Epithelial cell of prostate (primary cell): ENCODE measurements around the gene XXYLT1.

Experiments
- DNase-seq: peaks from one replicate; pipeline ENCODE4 v3.0.0-alpha.2; 2011; ENCODE audit warnings: low read depth, low spot score
- H3K27ac ChIP-seq: fragments of 450-650 bp; 2 replicates; pipeline ENCODE4 v1.5.1; 2017; ENCODE audit warnings: mild to moderate bottlenecking

The XXYLT1 gene

DNA sequence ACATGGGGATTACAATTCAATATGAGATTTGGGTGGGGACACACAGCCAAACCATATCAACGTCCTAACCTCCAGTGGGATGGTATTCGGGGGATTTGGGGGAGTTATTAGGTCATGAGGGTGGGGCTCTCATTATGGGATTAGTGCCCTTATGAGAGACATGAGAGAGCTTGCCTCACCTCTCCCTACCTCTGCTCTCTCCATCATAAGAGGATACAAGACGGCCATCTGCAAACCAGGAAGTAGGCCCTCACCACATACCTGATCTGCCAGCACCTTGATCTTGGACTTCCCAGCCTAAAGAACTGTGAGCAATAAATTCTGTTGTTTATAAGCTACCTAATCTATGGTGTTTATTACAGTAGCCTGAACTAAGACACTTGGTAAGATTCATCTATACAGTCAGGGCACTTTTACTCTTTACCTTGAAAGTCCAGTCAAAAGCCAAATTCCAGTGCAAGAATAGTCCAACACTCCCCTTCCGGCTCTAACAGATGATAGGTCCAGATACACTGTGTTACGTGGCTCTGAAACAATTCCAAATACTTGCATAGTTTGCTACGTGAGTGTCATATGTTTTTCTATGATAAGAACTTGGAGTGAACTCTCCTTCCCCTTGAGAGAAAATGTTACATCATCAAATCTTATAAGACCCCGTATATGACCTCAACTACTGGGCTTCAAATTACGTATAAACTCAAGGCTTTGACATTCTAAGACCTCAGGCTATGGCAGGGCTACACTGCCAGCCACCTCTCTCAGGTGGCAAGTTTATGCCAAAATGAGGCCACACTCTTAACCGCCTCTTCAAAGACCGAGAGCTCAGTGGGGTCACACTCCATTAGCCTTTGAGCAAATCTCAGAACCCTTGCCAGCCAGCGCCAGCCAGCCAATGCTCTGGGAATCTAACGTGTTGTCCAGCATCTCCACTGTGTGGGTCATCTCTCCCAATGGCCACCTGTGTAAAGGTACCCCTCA, 129.9 kb downstream of the XXYLT1 start:
- no peak for DNase-seq
- H3K27ac ChIP-seq = no peak overlapping the region

DNA sequence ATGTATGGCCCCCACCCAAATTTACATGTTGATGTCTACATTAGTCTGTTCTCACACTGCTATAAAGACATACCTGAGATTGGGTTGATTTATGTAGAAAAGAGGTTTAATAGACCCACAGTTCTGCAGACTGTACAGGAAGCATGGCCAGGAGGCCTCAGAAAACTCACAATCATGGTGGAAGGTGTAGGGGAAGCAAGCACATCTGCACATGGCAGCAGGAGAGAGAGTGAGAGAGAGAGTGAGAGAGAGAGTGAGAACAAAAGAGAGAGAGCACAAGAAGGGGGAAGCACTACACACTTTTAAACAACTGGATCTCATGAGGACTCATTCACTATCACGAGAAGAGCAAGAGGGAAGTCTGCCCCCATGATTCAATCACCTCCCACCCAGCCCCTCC, 130.5 kb downstream of the XXYLT1 start:
- DNase-seq = no peak
- no peak overlapping the region for H3K27ac ChIP-seq

DNA sequence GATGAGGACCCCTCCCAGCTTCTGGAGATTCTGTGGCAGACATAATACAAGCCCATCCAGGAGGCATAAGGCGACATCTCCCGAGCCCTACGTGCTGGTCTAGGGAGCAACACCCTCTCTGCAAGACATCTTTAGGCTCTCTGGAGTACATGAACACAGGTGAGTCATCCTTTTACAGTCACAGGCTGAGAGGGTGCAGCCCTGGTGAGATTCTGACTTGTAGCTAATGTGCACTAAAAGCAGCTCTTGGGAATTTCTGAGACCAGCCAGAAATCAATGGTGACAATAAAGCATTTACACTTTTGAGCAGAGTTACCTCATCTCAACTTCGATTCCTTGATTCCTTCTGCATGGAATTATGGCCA, 131.1 kb downstream of the XXYLT1 start:
- peak; percentile 41 for DNase-seq
- no peak overlapping the region for H3K27ac ChIP-seq

DNA sequence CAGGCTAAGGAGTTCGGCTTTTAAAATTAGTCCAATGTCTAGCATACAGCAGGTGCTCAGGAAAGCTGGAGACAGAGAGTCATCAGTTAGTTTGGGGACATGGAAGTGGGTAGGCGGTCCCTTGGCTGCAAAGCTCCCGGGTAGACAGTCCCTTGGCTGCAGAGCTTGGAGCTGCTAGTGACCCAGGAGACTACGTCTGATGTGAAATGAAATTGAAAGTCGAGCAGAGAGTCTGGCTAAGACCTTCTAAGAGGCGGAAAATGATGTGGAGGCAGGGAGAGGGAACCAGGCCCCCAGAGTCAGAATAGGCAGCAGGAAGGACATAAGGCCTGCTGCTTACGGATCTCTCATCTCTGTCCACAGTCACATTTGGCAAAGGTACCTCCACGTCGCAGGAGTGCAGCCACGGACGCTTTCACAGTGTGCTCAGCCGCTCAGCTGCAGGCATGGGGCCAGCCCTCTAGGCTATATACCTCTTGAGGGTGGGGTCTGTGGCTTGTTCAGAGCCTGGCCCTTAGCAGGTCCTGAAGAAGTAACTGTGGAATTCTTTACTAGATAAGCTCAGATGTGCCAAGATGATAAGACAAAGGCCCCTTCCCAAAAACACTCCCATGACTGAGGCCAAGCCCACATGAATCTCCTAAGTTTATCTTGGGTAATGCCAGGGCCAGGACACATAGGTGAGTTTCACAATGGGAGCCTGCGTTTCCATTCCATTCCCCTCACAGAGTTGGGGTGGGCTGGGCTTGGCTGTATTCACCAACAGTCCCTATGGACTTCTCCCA, 131.7 kb downstream of the XXYLT1 start:
- H3K27ac ChIP-seq = no peak overlapping the region
- no peak for DNase-seq

DNA sequence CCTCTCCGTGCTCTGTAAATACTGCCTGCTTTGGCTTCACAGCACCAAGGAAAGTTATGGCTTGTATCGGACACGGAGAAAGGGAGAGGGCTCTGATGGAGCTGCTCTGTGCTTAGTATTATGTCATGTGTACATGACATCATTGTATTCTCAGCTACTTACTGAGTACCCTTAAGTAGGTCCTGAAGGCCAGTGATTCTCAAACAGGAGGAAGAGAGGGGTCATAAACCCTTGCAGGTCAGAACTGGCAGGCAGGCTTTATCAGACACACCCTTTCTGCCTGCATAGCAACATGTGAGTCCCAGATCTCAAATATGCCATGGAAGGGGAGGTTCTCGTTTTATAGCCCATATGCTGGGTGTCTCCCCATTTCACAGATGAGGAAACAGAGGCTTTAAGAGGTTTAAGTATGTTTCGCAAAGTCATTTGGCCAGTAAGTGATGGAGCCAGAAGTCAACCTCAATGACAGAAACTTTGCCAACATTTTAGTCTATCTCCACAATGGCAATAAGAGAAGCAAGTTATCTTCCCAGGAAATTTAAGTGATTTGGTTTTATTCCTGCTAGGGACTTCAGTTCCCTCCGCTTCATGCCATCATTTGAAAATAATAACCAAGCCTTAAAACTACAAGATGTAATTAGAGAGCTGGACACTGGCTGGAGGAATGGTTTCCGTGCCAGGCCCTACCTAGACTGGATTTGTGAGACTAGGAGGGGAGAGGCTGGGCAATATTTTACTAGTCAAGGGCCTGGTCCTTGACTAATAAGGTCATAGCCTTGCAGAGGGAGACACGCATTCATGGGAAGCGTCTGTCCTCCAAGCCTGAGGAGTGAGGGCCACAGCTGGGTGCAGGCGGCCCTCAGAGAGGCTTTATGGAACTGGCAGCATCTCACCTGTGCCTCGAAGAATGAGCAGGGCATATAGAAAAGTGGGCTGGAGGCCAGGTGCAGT, 133.0 kb downstream of the XXYLT1 start:
- no peak overlapping the region for H3K27ac ChIP-seq
- DNase-seq = no peak

DNA sequence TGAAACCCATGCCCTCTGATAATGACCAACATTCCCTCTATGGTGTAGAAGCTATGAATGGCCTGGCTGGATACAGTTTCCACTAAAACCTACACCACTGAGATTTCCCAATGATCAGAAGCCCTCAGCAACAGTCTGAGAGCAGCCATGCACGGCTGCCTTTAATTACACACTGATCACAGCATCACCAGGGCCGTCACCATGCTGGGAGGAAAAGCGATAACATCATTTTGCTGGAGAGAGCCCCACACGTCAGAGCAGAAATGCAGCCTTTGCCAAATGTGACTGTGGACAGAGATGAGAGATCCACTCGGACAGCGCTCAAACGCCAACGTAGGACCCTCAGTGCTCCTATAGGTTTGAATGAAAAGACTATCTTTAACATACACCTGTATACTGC, 135.0 kb downstream of the XXYLT1 start:
- H3K27ac ChIP-seq = no peak overlapping the region
- DNase-seq = no peak

DNA sequence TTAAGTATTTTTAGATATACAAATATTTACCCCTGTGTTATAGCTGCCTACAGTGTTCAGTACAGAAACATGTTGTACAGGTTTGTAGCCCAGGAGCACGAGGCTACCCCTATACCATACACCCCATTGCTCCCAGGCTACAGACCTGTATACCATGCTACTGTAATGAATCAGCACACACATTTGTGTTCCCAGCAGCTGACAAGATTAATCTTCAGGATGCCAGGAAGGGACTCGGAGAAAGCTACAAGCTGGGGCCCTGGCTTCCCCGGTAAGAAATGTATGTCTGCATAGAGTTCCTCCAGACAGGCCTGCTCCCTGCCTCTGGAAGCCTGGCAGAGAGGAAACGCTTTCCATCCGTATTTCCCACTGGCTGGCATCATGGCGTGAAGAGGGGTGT, 136.5 kb downstream of the XXYLT1 start:
- DNase-seq = no peak
- H3K27ac ChIP-seq = no peak overlapping the region

DNA sequence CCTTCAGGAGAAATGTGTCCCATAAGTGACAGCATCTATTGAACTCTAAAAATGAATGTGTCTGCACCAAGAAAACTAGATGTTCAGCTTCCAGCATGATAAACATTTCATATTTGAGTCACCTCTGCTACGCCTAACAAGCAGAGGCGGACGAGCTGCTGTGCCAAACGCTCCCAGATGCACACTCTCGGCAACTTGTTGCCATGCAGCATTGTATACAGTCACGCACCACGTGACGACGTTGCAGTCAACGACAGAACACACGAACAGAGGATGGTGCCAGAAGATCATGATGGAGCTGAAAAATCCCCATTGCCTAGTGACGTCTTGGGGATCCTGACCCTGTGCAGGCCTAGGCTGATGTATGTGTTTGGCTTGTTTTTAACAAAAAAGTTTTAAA, 137.5 kb downstream of the XXYLT1 start:
- no peak overlapping the region for H3K27ac ChIP-seq
- peak; percentile 83 for DNase-seq

DNA sequence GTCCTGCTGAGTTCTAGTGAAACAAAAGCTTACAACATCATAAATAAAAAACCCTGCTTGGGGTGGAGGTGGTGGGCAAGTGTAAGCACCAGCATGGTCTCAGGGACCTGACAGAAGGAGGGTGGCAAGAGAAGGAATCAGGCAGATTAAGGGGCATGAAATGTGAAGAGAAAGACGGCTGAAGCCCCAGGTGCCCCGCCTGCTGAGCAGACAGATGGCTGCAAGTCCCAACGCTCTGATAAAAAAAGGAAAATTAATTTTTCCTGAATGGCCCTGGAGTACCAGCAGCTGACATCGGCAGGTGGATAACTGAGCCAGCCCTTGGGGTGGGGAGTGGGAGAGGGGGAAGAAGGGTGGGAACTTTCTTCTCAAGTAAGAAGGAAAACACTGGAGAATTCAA, 137.9 kb downstream of the XXYLT1 start:
- H3K27ac ChIP-seq = no peak overlapping the region
- no peak for DNase-seq

DNA sequence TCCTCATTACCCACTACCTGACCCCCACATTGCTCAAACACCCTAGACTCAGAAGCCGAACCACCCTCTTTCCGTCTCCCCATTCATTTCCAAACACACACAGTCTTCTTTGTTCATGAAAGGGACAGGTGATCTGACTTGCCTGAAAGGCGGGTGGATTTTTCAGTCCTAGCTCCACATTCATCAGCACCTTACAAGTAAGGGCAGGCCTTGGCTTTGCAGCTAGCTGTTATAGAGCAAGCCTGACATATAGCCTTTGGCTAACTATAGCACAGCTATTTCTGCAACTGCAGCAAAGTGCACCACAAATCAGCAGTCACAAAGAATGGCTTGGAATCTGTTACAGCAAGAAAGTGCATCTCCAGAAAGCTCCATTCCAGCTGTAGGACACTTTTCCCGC, 139.8 kb downstream of the XXYLT1 start:
- H3K27ac ChIP-seq = peak overlapping the region; percentile 31
- peak; percentile 86 for DNase-seq

DNA sequence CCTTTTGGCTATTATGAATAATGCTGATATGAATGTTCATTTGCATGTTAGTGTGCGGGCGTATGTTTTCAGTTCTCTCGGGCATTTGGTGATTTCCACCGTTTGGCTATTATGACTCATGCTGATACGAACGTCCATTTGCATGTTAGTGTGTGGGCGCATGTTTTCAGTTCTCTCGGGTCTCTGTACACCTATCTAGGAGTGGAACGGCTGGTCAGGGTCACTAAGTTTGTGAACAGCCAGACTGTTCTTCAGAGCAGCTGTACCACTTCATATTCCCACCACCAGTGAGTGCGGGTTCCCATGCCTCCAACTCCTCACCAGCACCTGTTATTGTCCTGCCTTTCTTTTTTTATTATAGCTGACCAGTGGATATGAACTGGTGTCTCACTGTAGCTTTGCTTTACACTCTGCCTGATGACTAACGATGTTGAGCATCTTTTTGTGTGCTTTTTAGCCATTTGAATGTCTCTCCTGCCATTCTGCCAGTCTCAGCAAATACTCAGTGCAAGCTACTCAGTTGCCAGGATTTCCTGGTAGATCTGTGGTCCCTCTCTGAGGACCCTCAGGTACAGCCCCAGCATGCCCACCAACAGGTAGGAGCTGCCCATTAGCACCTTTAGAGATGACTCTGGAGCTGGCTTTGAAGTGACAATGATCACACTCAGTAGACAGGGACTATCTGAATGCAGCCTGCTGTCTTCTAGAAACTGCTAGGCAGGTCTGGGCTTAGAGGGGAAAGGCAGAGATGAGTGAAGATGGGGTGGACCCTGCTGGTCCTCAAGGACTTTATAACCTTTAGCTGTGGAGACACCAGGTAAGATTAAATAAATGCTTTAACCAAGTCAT, 141.1 kb downstream of the XXYLT1 start:
- no peak overlapping the region for H3K27ac ChIP-seq
- no peak for DNase-seq

DNA sequence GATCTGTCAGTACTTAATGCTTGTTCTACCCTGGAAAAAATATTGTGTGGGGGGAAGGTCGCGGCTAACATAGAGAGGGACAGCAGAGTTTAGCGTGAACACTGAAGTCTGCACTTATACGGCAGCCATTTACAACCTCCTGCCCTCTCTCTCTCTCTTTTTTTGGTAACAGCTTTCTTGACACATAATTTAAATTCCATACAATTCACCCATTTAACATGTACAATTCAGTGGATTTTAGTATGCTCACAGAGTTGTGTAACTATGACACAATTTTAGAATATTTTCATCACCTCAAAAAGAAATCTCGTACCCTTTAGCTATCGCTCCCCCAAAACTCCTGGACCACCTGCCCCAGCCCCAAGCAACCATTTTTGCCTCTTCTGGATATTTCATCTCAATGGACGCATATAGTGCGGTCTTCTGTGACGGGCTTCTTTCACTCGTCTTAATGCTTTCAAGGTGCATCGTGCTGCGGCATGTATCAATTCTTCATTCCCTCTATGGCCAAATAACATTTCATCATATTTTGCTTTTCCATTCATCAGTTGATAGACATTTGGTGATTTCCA, 141.8 kb downstream of the XXYLT1 start:
- no peak for DNase-seq
- no peak overlapping the region for H3K27ac ChIP-seq

DNA sequence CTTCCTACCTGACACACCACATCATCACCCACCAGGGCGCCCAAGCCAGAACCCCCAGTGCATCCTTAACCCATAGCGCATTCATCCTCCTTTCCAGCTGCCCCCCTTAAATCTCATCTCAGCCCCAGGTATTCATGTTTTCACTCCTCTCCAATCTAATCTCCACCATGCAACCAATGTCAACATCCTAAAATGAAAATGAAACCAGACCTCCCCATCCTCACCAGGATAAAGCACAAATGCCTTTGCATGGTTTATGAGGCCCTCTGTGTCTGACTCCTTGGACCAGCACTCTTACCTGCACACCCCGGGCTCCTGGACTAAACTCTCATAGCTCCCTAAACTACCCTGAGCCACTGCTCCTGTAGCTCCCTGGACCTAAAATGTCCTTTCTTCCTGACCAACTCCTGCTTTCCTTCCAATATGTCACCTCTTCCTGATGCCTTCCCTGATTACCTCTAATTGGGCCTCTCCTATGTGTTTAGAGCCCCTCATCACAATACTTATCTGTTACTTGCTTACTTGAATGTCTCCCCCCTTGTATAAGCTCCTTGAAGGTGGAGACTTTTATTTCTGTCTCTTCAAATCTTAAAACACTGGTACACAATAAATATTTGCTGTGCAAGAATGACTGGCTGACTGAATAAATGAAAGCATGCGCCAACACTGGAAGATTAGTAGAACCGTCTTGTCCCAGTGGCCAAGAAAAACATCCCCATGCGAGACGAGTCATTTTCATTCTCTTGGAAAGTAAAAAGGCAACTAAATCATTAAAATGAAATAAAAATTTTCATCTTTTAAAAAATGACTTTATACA, 142.5 kb downstream of the XXYLT1 start:
- no peak for DNase-seq
- H3K27ac ChIP-seq = no peak overlapping the region

DNA sequence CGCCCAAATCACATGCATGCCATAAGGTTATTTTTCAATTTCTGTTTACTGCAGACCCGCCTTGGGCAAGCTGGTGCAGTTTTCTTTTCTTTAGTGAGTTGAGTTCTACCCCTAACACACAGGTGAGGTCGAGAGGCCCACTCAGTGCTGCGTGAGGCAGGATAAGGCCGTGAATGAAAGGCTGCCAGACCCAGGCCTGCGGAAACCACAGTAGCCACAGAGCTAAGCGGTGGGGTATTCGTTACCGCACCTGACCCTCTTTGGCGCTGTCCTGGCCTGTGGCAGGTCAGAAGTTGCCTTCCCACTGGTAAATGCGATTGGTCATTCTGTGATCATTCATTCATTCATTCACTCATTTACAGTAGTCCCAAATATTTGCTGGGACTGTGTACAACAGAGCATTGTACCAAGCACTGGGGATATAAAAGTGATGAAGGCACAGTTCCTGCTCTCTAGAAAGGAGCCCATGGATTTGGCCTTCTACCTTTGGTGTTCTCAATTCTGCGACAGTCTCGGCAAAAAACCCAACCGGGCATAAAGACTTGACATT, 144.8 kb downstream of the XXYLT1 start:
- no peak for DNase-seq
- H3K27ac ChIP-seq = no peak overlapping the region

DNA sequence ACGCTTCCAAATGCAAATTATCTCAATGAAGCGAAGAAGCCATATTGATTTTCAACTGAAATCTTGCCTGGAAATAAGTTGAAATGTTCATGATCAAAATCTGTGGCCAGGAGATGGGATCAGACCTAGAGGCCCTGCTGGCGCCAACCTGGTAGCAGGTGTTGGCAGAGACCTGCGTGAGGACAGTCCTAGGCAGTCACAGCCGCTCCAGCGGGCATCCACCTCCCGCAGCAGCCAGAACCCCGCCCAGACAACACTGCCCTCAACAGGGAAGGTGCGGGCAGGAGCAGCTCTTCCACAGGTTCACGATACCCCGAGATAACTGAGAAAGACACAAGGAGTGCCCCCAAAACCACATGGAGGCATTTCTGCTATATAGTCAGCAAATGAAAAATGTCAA, 145.3 kb downstream of the XXYLT1 start:
- no peak overlapping the region for H3K27ac ChIP-seq
- no peak for DNase-seq

DNA sequence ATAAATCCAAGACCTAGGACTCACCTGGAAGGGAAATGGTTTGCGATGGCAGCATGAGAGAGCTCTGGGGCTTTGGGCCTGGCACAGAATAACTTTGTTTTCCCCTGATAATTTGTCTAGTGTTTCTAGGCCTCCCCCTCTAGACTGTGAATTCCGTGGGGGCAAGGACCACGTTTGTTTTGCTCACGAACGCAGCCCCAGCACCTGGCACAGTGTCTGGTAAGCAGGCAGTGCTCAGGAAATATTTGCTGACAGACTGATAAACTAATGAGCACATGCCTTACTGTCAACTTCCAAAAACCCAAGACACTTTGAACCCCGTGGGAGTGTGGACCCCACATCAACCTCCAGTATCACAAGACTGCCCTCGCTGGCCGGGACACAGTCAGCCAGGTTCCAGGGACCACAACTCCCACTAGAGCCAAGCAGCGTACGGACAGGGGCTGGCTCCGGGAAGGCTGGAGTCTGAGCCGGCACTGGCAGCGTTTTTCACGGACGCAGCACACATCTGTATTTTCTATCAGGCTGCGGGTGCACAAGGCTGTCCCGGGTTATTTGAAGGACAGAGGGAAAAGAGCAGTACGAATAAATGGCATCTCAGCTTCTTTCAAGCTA, 146.5 kb downstream of the XXYLT1 start:
- no peak overlapping the region for H3K27ac ChIP-seq
- DNase-seq = no peak

DNA sequence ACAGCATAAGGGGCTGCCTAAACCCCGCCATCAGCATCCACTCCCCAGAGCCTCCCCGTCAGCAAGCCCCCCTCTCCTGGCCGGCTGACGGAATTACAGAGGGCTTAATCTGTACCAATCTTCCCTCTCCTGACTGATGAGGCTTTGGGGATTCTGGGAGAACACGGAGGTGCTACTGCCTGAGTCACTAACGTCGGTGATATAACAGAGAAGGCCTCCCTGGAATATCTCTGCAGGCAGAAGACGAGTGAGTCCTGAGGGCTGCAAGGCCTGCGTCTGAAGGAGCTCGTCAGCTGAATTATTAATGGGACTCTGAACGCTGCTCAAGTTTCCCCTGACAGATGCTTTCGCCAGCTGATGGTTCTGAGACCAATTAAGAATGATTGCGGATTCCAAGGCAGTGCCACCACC, 147.7 kb downstream of the XXYLT1 start:
- no peak overlapping the region for H3K27ac ChIP-seq
- DNase-seq = no peak

DNA sequence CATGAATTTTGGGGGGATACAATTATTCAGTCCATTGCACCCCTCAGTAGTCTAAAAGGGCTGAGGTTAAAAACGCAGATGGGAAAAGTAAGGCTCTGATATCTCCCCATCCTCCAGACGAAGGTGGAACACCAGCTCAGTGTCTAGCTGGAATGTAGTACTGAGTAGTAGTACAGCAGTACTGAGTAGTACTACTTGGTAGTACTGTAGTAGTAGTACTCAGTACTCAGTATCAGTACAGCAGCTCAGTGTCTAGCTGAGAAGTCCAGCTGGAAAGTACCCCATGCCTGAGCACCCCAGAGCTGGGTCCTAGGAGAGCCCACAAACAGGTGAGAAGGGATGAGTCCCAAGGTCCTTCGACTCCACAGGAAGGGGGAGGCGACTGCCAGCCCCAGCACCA, 148.7 kb downstream of the XXYLT1 start:
- DNase-seq = no peak
- H3K27ac ChIP-seq = no peak overlapping the region
